ENCODE data around the gene TAF4B.
A peak's percentile ranks its signal among the peaks of the same experiment; 100 is the strongest.
"Not testable (repeated sequence)": the region's sequence is repeated elsewhere in the genome, so short reads cannot be mapped to it uniquely, and the experiment has no call there.

Gene TAF4B

GRCh38 chr18:26425148-26425531, 198.9 kb downstream of the TAF4B start:
- peak; percentile 33 for DNase-seq

DNA sequence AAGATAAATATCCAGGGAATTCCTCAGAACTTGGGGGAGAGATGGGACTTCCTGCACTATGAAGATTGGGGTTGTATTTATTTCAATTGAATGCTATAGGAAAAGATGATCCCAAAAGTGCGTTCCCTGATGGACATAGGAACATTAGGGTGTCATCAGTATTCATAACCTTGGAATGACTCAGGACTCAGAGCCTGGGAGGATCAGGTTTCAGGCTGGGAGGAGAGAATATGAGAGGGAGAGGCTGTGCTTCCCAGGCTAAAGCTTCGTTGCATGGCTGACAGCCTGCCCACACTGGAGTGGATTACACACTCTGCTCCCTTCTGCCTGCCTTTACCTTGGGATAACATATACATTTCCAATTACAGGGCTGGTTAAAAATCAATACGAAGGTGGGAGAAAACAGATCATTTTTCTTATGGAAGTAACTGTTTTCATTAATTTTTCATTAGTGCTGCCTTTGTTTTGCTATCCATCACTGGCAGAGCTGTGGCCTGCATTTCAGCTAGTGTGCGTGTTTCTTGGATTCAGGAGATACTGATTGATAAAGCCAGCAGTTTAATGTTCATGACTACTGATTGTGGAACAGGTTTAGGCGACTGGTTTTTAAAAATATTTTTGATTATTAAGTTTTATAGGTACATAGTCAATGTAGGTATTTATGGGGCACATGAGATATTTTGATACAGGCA, 203.4 kb downstream of the TAF4B start:
- DNase-seq = peak; percentile 87

- no peak for DNase-seq
These were observed 206.6 kb downstream of the TAF4B start for GRCh38 chr18:26432651-26433424.

GRCh38 chr18:26434887-26435286, 208.6 kb downstream of the TAF4B start:
- no peak for DNase-seq

GRCh38 chr18:26435415-26436095, 209.3 kb downstream of the TAF4B start:
- no peak for DNase-seq

DNA sequence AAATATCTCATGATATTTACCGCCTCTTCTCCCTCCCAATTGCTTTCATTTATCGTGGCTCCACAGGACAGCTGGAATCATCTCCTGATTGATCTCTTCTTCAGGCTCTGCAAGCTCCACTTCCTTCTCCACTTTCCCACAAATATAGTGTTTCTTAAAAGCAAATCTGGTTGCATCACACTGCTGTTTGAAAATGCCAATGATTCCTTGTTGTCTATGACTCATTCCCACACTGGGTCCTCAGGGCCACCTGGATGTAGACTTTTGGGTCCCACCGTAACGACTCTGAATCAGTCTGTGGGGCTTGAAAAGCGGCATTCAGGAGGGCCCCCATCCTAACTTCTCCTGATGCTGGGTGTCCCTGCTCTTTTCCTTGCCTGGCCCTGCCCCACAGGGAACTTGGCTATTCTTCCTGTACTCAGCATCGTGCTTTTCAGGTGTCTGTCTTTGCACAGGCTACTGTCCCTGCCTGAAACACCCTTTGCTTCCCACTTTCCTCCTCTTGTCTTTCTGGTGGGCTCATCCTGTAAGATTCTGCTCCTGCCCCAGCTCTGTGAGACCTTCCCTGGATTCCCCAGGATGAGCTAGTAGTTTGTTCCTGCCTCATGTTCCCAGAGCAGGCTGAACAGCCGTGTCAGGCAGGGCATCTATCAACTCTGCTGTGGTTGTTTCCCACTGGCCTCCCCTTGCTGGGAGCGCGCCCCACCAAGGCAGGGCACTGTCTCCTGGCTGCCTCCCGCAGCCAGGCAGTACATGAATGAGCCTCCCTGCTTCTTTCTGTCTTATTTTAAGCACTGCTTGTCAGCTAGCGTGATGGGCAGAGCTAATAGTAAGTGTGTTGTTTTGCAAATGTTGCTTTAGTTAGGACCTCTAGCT, 210.2 kb downstream of the TAF4B start:
- DNase-seq = peak; percentile 91

DNA sequence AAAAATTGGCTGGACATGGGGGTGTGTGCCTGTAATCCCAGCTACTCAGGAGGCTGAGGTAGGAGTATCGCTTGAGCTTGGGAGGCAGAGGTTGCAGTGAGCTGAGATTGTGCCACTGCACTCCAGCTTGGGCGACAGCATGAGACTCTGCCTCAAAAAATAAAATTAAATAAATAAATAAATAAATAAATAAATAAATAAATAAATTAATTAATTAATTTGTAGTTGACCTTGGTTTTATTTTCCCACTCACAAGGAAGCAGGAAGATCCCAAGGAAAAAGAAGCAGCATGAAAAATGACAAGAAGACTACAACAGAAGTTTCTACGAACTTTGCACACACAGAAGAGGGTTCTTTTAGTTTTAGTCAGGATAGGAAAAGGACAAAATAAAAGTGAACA, 211.4 kb downstream of the TAF4B start:
- not testable (repeated sequence) for DNase-seq

DNA sequence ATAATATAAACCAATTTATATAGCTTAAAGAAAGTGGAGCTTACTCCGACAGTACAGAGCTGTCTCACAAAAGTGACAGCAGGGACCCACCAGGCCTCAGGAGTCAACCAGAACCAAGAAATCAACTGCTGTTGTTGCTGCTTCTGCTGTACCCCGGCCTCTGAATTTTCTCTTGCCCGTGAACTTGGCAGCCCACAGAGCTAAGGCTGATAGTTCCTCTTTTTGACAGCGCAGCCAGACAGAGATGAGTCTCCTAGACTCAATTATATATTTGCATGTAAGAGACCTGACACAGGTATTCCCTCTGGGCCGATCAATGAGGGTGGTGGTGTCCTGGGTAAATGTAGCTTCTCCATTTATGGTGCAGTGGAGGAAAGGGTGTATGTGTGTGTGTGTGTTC, 212.7 kb downstream of the TAF4B start:
- no peak for DNase-seq

DNA sequence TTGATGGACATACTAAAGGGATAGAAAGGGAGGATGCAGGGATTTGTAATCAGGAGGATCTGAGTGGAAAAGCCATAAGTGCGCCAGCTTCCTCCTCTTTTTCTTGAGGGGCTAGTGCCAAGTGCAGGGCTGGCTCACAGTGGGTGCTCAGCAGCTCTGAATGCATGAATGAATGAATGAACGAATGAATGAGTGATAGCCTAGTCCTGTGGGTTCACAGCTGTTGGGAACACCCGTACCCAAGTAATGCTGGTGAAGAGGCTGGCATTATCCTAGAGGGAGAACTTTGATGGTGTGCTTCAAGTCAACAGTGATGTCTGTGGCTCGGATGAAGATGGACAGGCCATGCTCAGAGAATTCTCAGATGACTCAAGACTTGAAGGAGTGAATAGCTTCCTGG, 213.3 kb downstream of the TAF4B start:
- DNase-seq = no peak

DNA sequence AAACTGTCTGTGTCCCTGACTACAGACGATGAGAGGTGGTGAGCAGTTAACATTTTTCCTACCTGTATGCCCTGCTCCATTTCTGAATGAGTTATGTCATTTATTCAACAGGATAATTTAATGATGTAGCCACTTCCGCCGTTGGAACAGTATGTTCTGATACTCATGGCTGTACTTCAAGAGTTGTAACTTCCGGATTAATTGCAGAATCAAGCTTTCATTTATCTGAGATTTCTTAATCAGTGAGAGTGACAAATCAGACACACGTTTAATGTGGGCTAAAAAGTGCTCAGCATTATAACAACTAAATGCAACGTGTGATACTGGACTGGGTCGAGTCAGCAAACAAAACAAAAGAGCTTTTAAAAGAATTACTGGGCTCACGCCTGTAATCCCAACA, 214.4 kb downstream of the TAF4B start:
- no peak for DNase-seq

Data from fibroblast of skin of abdomen (primary cell).